Measurements from ENCODE around the gene PAIP2. TPM values are rescaled to one million over a fixed set of nuclear protein-coding genes. Genes with fewer than 3 reads are reported as not detected.

PAIP2 gene
- total RNA-seq, 1 donor from 2014 or later: 71.5 TPM

- Mint-ChIP-seq H3K27ac (ENCODE audit: unreplicated experiment) (peak overlapping the region; percentile 99), H3K9me3 (ENCODE audit: unreplicated experiment) (no peaks in the 10 kb centered on the region), H3K4me1 (ENCODE audit: unreplicated experiment) (peaks cover 42% of the 10 kb centered on the region), H3K4me3 (ENCODE audit: unreplicated experiment) (peak overlapping the region; percentile 98), H3K36me3 (ENCODE audit: low read depth, unreplicated experiment) (peaks cover 7% of the 10 kb centered on the region), H3K27me3 (ENCODE audit: unreplicated experiment) (peaks cover 8% of the 10 kb centered on the region)
- no peak for TF ChIP-seq CTCF (IDR thresholded peaks at IDR 0.05; ENCODE audit: unreplicated experiment)
- DNase-seq (ENCODE audit: low spot score): no peak
These were observed 46.2 kb upstream of the PAIP2 start for GRCh38 chr5:139295346-139296057.

DNA sequence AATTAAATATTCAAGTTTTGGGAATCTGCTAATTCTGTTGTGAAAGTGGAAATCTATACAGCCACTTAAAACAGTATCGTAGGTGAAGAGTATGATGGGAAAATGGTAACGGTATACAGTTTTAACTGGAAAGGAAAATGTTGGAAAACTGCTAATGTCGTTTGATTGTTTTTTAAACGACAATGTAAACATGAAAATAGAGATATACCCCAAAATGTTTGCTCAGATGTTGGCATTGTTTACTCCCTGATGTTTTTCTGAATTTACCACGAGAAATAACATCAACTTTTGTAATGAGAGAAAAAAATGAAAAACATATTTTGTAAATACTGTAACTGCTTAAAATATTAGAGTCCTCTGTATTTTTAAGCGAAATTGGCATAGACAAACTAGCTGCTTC is 45.5 kb upstream of the PAIP2 start:
- H3K27ac Mint-ChIP-seq (ENCODE audit: unreplicated experiment): no peak overlapping the region
- peaks cover 42% of the 10 kb centered on the region for H3K4me1 Mint-ChIP-seq (ENCODE audit: unreplicated experiment)
- peaks cover 8% of the 10 kb centered on the region for H3K27me3 Mint-ChIP-seq (ENCODE audit: unreplicated experiment)
- H3K9me3 Mint-ChIP-seq (ENCODE audit: unreplicated experiment): no peaks in the 10 kb centered on the region
- no peak for TF ChIP-seq CTCF (IDR thresholded peaks at IDR 0.05; ENCODE audit: unreplicated experiment)
- no peak overlapping the region for H3K4me3 Mint-ChIP-seq (ENCODE audit: unreplicated experiment)
- no peak for DNase-seq (ENCODE audit: low spot score)
- H3K36me3 Mint-ChIP-seq (ENCODE audit: low read depth, unreplicated experiment): peaks cover 7% of the 10 kb centered on the region

- Mint-ChIP-seq H3K36me3 (ENCODE audit: low read depth, unreplicated experiment) (peaks cover 7% of the 10 kb centered on the region), H3K9me3 (ENCODE audit: unreplicated experiment) (no peaks in the 10 kb centered on the region), H3K4me1 (ENCODE audit: unreplicated experiment) (peaks cover 47% of the 10 kb centered on the region), H3K4me3 (ENCODE audit: unreplicated experiment) (peak overlapping the region; percentile 71), H3K27me3 (ENCODE audit: unreplicated experiment) (peaks cover 9% of the 10 kb centered on the region), H3K27ac (ENCODE audit: unreplicated experiment) (no peak overlapping the region)
- TF ChIP-seq CTCF (IDR thresholded peaks at IDR 0.05; ENCODE audit: unreplicated experiment): no peak
- DNase-seq (ENCODE audit: low spot score): no peak
These were observed 44.8 kb upstream of the PAIP2 start for GRCh38 chr5:139296862-139297326.

DNA sequence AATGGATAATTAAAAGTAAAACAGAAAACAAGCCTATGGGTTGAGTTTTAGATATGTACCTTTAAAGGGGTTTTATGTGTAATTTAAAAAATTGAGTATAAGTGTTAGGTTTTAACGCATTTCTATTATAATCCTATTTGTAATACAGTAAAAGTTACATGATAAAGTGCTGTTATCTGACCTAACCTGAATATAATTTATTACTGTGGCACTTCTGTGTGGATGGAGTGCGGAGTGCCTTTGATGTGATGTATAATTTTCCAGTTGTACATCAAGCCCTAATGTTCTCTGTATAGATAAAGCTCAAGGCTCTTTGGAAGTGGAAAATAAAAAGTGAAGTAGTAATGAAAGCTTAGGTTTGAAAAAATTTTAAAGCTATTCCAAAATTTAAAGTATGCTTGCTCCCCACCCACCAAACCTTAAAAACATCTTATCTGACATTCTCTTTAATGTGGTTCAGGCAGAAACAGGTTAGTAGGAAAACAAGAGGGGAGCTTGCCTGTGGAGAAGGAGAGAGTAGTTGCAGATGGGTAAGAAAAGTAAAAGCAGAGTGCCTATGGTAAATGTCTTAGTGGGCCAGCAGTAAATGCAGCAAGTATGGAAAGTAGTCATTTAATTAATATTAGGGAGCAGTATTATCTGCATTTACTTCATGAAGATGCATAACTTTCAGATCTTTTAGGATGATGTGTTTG is 44.1 kb upstream of the PAIP2 start:
- H3K9me3 Mint-ChIP-seq (ENCODE audit: unreplicated experiment): no peaks in the 10 kb centered on the region
- no peak overlapping the region for H3K4me3 Mint-ChIP-seq (ENCODE audit: unreplicated experiment)
- DNase-seq (ENCODE audit: low spot score): no peak
- peaks cover 47% of the 10 kb centered on the region for H3K4me1 Mint-ChIP-seq (ENCODE audit: unreplicated experiment)
- no peak for TF ChIP-seq CTCF (IDR thresholded peaks at IDR 0.05; ENCODE audit: unreplicated experiment)
- H3K27ac Mint-ChIP-seq (ENCODE audit: unreplicated experiment): peak overlapping the region; percentile 34
- H3K27me3 Mint-ChIP-seq (ENCODE audit: unreplicated experiment): peaks cover 11% of the 10 kb centered on the region
- peaks cover 7% of the 10 kb centered on the region for H3K36me3 Mint-ChIP-seq (ENCODE audit: low read depth, unreplicated experiment)

DNA sequence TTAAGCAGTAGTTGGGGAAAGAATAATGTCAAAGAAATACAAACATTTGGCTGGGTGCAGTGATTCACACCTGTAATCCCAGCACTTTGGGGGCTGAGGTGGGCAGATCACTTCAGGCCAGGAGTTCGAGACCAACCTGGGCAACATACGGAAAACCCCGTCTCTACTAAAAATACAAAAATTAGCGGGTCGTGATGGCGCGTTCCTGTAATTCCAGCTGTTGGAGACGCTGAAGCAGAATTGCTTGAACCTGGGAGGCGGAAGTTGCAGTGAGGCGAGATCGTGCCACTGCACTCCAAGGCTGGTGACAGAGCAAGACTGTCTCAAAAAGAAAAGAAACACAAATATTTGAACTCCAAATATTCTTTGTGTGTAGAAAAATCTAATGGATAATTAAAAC is 43.4 kb upstream of the PAIP2 start:
- TF ChIP-seq CTCF (IDR thresholded peaks at IDR 0.05; ENCODE audit: unreplicated experiment): no peak
- Mint-ChIP-seq H3K9me3 (ENCODE audit: unreplicated experiment) (no peaks in the 10 kb centered on the region), H3K27me3 (ENCODE audit: unreplicated experiment) (peaks cover 11% of the 10 kb centered on the region), H3K27ac (ENCODE audit: unreplicated experiment) (peak overlapping the region; percentile 40), H3K4me3 (ENCODE audit: unreplicated experiment) (no peak overlapping the region), H3K4me1 (ENCODE audit: unreplicated experiment) (peaks cover 47% of the 10 kb centered on the region), H3K36me3 (ENCODE audit: low read depth, unreplicated experiment) (peaks cover 7% of the 10 kb centered on the region)
- no peak for DNase-seq (ENCODE audit: low spot score)

Measured in endothelial cell (in vitro differentiated cells).